RKO (cell line): ENCODE data around the gene LPIN1.
"Not testable (repeated sequence)": the region's sequence is repeated elsewhere in the genome, so short reads cannot be mapped to it uniquely, and the experiment has no call there.

Source experiments
- DNase-seq: peaks from one replicate; pipeline ENCODE4 v3.0.0-alpha.2; 2016; ENCODE audit warnings: low spot score

Gene LPIN1

GRCh38 chr2:11811036-11811654 lies 64.7 kb downstream of the LPIN1 start:
- DNase-seq = no peak

DNA sequence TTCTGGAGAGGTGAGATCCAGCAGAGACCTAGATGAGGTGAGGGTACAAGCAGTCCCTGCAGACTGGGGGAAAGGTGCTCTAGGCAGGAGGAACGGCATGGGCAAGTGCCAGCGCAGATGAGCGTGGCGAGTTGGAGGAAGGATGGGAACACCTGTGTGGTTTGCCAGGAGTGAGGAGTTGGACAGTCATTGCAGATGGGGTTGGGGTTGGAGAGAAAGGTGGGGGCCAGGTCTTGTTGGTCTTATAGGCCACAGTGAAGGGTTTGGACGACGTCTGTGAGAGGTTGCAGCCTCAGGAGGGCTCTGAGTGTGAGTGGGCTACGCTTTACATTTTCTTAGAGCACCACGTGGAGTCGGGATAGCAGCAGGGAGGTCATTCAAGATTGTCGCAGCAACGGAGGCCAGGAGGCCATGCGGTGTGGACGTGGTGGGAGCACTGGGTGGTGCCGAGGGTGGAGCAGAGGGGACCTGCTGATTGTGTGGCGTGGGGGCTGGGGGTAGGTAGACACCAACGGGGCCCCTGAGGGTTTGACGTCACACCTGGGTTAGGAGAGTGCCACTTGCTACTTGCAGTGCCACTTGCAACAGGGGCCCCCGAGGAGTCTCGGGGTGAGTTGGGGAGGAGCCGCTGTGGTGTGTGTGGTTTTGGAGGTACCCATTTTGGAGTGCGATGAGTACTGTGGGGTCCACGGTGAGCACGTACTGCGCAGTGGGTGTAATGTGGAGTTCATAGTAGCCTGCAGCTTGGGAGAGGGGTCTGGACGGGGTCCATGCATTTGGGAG lies 66.2 kb downstream of the LPIN1 start:
- DNase-seq = no peak

DNA sequence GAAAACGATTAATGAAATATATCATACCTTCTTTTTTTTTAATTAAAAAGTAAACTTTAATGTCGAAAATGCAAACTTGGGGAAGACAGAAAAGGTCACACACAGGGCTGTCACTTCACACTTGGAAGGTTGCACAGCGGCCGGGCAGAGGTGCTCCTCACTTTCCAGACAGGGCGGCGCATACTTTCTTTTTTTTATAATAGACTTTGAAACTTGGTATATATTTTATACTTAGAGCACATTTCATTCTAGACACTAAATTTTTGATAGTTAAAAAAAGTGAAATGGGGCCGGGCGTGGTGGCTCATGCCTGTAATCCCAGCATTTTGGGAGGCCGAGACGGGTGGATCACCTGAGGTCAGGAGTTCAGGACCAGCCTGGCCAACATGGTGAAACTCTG lies 66.9 kb downstream of the LPIN1 start:
- DNase-seq = not testable (repeated sequence)

DNA sequence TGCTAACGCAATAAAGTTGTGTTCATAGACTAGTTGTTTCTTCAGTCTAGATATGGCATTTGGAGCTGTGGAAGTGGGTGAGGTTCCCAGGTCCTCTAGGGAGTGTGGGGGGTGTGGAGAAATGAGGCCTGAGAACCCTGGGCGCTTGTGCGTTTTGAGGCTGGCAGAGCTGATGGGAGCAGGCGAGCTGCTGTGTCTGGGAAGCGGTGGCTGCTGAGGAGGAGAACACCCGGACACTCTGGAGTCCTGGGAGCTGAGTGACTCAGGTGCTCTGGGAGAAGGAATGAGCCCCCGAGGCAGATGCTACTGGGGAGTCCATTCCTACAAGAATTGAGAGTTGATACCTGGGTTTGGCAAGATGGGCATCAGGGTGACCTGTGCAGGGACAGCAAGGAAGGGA lies 67.5 kb downstream of the LPIN1 start:
- no peak for DNase-seq

DNA sequence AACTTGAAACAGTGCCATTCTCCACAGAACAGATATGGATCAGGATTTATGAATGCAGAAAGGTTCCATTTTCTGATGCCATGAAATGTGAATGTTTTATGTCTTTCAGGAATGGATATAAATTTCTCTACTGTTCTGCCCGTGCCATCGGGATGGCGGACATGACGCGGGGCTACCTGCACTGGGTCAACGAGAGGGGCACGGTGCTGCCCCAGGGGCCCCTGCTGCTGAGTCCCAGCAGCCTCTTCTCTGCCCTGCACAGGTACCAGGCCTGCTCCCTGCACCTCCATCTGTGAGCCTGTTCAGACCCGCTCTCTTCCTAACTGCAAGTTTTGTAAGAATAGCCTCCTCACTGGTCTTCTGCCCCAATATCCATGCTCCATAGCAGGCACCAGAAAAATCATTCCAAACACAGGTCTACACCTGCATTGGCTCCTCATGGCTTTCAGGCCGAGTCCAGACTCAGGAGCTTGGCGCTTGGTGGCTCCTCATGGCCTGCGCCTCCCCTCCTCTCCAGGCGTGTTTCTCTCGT lies 68.6 kb downstream of the LPIN1 start:
- DNase-seq = no peak

GRCh38 chr2:11816935-11817334 lies 70.5 kb downstream of the LPIN1 start:
- DNase-seq = not testable (repeated sequence)

DNA sequence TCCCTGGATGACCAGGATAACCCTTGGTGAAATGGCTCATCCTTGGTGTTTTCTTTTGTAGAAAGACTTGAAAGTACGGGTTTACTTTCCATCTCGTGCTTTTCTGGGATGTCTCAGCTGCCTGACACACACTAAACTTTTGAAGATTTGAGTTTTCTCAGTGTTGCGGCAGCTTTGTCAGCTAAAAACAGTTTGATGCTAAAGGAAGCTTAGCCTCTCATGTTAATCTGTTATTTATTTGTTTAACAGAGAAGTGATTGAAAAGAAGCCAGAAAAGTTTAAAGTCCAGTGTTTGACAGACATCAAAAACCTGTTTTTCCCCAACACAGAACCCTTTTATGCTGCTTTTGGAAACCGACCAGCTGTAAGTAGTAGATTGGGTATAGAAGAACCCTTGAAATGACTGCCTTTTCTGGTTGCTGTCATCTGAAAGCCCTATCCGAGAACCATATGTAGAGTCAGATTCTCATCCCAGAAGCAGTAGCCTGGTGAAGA lies 72.8 kb downstream of the LPIN1 start:
- no peak for DNase-seq

DNA sequence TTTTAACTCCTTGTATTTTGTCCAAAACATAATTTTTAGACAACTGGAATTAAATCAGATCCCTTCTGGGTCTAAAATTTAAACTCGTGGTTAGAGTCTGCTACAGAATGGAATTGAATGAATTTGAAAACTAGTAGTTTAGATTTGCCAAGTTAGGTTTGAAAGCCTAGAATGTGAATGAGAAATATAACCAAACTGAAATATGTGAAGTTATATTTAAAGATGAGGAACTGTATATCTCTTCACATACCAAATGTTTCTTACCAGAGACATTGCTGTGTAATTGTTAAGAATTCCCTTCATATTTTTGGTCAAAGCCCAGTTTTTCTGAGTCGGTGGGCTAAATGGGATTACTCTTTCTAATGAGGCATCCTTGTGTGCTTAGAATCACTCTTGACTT lies 74.2 kb downstream of the LPIN1 start:
- DNase-seq = no peak

- no peak for DNase-seq
Measured at GRCh38 chr2:11821705-11822104, 75.3 kb downstream of the LPIN1 start.

GRCh38 chr2:11822359-11822745 lies 75.9 kb downstream of the LPIN1 start:
- not testable (repeated sequence) for DNase-seq

GRCh38 chr2:11822746-11823451 lies 76.5 kb downstream of the LPIN1 start:
- no peak for DNase-seq

DNA sequence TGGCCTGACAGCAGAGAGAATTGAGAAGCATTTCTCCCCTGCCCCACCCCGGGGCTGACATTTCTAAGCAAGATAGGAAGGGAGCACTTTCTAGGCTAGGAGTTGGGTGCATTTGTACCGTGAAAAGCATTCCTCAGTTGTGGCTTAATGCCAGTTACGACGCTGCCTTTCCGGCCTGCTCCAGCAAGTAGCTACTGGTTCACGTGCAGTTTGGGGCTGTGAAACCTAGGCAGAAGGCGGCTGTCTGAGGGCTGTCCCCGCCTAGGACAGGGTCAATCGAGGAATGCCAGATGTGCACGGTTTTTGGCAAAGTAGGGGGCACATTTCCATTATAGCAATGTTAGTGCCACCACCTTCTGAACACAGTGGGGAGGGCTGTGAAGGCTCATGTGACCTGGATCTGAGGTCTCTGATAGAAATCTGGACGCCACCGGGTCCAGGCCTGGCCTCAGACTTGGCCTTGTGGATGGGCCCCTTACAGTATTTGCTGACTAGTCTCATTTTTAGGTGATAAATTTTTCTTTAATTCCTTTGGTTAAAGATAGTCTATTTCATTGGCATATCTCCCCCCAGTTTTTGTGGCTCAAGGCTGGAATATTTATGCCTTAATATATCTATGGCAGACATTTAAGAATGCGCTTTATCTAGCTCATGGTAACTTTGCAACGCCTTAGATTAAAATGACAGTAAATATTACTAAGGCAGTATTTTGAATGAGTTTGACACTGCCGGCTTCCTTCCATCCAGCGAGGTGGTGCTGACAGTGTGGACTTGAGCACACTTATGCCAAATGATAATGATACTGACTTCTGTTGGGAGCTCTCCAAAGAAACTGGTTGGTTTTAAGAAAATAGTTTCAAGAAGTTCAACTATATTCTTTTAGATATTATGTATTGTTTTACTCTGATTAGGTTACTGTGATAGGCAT lies 78.7 kb downstream of the LPIN1 start:
- DNase-seq = no peak

DNA sequence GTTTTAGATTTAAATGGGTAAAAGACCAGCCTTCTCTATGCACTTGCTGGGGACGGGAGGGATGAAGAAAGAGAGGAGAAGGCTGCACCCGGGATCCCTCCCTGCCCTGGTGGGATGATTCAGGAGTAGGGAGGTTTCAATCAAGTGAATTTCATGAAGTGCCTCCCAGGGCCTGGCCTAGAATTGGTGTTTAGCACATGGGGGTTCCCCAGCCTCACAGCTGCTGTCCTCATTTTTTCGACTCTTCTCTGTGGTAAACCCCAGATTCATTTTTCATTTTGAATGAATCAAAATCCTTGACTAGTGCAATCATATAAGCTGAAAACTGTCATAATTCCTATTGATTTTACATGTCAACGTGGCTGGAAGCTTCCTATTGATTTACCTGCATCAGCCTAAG lies 81.1 kb downstream of the LPIN1 start:
- no peak for DNase-seq

GRCh38 chr2:11828933-11829323 lies 82.5 kb downstream of the LPIN1 start:
- DNase-seq = no peak

DNA sequence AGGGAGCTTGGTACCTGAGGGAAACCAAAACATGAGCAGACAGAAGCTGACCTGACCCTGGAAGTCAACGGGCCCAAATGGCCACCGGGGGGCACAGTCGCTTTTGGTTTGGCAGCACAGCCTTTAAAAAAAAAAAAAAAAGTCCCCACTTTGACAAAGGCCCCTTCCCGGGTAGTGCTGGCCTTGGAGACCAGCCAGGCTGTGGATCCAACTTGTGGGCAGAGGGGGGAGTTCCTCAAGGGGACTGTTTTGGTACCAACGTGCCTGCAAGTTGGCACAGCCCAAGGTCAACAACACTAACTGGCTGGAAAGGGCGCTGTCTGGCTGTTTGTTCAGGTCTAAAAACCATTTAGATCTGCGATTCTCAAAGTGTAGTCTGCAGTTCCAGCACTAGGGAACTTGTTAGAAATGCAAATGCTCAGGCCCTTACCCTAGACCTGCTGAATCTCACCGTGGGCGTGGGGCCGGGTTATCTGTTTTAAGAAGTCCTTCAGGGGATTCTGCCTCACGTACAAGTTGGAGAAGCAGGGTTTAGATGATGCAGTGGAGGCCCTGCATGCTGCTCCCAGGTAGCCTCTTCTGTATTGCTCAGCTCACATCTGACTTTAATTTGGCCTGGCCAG lies 83.0 kb downstream of the LPIN1 start:
- peak; percentile 77 for DNase-seq

DNA sequence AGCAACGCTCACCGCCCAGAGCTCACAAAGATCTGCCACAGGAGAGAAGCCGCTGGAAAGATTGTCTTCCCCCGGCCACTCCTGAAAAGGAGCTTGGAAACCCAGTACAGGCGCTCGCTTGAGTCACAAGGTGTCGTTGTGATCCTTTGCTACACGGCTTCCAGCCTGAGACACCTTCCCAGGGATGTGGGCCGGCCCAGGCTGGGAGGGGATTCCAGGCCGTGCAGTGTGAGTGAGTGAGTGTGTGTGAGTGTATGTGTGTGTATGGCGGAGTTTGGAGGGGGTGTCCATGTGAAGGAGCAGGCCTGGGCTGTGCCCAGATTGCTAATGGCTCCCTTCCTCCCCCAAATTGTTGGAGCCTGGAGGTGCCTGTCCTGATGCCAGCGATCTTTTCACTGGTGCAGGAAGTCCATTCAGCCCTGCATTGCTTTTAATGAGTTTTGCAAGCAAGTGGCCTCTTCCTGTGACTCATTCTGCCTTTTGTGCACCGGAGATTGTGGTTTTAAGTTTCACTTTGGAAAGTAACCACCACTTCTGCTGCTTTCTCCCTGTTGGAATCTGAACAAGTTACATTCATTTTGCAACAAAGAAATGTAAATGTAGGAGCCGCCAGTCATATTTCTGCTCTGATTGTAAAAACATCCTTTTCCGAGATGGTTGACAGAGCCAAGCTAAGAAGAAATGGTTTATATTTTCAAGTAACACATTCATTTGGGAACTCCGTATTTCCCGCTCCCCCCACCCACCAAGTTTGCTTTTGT lies 83.7 kb downstream of the LPIN1 start:
- DNase-seq = peak; percentile 96

DNA sequence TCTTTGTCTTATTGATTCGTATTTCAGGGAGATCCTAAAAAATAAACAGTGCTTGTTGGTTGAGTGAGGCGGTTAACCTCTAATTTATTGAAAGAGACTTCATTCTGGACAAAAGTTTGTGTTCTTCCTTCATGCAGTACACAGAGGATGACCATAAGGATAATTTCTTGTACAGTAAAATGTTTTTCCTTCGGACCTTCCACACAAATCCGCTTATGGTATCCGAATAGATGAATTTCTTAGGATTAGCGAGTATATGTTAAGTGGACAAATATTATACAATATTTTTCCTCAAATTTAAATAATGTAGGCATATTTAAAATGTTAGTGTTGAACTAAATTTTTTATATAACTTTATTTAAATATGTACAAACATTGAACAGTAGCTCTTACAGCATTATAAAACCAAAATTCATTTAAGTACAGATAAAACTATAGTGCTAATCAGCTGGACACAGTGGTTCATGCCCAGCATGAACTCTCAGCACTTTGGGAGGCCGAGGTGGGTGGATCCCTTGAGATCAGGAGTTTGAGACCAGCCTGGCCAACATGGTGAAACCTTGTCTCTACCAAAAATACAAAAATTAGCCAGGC lies 84.4 kb downstream of the LPIN1 start:
- no peak for DNase-seq

DNA sequence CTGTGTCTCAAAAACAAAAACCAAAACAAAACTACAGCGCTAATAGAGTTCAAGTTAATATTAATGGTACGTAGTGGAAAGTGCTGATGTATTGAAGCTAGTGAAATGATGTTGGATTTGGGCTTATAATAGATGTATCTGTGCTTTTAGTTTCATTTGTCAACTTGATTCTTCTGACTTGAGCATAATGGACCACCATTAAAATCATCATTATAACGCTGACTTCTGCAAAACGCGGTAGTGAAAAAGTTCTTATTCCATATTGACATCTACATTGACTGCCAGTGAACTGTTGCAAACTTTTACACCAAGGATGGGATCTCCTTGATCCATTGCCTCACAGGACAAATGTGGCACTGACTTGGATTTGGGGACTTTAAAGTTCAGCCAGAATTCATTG lies 85.0 kb downstream of the LPIN1 start:
- no peak for DNase-seq

DNA sequence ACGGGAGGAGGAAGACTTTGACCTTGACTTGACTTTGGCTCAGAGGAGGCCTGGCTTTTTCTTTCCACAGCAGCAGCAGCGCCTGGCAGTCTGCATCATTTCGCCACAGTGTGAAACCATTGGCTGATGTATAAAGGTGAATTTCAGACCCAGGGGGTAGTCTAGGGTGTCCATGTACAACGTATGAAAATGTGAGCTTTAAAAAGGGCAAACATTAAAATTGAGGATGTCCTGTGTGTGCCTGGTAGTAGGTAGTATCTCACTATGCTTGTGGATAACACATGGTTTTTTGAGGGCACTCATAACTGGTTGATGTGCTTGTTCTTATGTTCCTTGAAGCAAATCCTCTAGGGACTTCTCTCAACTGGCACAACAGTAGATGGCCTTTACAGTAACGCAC lies 86.1 kb downstream of the LPIN1 start:
- DNase-seq = no peak

DNA sequence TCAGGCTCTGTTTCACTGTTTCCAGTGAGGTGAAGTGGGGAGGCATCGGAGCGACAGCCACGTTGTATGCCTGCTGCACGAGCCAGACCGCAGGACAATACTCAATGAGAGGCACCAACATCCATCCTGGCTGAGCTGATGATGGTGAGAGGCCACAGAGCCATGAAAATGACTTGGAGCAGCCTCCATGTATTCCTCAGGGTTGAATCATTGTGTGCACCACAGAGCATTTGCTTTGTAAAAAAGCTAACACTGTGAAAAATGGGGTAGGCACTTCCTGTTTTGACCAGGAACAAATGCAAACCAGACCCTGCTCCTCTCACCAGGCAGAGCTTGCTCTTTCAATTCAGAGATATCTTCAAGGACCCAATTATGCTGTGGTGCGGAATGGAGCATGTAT lies 87.2 kb downstream of the LPIN1 start:
- no peak for DNase-seq
